Activated CD4-positive, CD25-positive, alpha-beta regulatory T cell treated with anti-CD3 and anti-CD28 coated beads, Interleukin-2, amount 50 U/mL, for 72 hours (primary cell): ENCODE data around the gene NOTCH4.

Experiments
- DNase-seq: peaks from one replicate; pipeline ENCODE4 v3.0.0; 2021

The NOTCH4 gene

DNA sequence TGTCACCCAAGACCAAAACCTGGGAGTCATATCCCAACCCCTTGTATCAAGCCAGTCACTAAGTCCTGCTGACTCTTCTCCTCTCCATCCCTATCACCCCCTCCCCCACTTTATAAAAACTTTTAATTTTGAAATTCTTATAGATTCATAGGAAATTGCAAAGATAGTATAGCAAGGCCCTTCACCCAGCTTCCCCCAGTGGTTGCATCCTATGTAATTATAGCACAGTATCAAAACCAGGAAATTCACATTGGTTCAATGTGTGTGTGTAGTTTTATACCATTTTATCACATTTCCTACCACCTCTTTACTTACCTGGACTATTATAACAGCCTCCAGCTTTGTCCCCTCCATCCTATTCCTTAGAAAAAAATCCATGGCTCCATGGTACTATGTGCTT is 65.8 kb downstream of the NOTCH4 start:
- DNase-seq = no peak

DNA sequence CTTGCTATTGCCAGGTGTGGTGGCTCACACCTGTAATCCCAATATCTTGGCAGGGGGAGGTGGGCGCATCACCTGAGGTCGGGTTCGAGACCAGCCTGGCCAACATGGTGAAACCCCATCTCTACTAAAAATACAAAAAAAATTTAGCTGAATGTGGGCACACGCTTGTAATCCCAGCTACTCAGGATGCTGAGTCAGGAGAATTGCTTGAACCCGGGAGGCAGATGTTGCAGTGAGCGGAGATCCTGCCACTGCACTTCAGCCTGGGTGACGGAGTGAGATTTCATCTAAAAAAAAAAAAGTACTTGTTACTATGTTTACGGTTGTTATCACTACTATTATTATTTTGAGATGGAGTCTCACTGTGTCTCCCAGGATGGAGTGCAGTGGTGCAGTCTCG is 67.0 kb downstream of the NOTCH4 start:
- no peak for DNase-seq

DNA sequence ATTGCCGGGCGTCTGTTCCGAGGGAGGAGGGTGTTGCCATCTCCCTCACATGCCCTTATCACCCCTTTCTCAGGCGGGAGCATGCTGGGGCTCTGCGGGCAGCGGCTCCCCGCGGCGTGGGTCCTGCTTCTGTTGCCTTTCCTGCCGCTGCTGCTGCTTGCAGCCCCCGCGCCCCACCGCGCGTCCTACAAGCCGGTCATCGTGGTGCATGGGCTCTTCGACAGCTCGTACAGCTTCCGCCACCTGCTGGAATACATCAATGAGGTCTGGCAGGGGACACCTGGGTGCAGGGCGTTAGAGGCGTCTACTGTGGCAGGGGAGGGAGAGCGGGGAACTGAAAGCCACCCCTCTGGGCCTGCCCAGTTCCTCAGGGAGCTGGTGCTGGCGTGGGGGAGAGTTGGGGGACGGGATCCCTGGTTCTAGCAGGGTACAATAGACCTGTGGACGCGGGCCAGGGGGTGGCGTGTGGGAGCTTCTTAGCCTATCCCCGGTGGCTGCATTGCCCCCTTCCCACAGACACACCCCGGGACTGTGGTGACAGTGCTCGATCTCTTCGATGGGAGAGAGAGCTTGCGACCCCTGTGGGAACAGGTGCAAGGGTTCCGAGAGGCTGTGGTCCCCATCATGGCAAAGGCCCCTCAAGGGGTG is 69.2 kb downstream of the NOTCH4 start:
- DNase-seq = peak; percentile 57

DNA sequence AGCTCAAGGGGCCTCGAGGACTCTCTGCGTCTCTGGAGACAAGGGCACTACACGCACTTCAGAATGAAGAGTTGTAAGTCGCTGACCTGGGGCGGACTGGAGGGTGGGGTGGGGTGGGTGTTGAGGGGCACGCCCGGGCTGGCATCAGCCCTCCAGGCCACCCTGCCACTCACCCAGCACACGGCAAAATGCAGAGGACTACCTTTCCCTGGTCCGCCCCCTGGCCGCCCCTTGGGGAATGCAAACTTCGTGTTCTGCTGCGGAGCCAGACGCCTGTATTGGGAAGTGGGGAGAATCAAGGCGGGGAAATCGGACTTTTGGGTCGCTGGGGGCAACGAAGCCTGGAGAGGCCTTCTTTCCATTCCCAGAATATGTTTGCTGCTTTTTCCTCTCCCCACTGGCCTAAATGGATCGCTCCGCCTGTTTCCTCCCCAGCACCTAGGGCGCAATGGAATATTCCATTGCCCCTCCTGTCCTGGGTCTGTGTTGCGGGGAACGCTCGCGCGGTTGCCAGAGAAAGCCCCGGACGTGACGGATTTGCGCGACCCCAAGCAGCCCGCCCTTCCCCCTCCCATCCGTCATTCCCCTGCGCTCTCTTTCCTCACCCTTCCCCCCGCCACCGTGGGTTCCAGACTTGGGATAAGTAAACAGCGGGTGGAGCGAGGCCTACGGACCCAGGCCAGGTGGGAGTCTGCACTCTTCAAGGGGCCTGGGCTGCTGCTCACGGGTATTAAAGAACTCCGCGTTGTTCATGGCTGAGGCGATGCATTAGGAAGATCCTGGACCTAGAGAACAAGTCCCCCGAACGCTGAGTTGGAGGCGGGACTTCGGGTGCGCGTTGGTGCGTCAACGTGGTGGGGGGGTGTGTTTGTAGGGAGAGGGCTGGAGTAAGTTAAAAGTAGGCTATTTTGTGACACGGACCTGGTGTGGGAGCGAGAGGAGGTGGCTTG is 70.0 kb downstream of the NOTCH4 start, which contains the start of gene PPT2:
PPT2 (plus strand) TSS at position 578 of the 950 bp plus-strand sequence. CDS start 454 bp downstream, outside the sequence.
- peak; percentile 55 for DNase-seq

DNA sequence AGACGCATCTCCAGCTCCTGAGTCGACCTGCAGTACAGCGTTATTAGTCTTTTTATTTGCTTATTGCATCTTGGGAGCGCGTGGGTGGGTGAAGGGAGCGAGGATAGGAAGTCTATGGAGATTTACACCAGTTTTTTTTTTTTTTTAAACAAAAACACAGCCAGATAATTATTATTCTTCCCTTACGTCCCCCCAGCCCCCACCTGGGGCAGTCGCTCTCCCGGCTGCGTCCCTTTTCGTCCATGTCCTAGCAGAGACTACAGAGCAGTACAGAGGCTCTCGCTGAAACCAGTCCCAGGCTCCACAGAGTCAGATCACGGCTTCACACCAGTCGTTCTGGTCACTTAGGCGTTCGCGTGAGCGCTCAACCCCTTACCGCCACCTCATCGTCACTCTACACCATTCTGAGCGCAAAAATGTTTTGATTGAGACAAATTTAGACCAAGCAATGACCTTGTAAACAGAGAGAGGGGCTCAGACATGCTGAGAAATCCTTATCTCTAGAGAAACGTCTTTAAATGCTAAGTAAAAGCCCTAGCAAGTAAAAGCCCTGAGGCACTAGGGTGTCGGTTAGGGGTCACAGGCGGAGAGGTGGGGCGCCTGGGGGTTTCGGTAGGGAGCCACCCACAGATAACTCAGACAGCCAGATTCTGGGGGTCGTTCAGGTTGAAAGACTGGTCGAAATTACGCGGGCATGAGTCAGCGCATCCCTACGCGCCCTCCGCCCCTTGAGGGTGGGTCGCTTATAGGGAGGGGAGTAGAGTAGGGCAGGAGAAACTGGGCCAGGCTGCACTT is 70.9 kb downstream of the NOTCH4 start:
- no peak for DNase-seq

DNA sequence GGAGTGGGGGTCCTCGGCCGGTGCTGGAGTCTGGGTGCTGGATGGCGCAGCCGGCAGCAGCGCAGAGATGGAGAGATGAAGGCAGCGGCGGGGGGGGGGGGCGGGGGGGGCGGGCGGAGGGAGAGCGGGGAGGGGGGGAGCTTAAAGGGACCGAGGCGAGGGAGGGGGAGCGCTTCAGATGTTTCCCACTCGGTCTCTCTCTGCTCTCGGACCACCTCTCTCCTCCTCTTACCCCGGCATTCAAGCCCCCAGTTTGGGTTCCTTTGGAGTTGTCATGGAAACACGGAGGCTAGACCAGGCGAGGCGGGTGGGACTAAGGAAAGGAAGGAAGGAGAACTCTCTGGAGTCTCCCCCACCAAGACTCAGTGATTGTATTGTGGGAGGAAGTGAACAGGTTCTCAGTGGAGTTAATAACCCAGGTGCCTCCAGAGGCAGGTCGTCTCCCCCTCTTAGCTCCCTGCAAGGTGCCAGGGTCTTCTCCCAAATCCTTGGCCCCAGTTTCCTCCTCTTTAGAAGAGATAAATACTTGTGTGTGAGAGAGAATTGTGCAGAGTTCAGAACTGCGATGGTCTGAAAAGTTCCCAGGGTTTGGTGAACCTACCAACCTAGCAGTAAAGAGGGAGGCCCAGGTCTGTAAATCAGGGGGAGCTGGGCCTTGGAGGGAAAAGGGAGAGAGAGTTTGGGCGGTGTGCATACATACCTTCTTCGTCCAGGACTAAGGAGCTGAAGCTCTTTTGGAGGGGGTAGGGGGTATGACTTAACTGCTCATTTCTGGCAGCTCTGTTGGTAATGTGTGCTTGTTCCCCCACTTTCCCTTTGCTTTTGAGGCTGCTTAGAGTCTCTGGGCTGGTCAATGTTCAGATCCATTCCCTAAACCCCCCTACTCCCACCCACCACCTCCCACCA is 71.8 kb downstream of the NOTCH4 start, which contains the start of gene PRRT1:
PRRT1 (minus strand) TSS at position 77 of the 906 bp plus-strand sequence. CDS start 112 bp downstream, outside the sequence.
- DNase-seq = no peak

DNA sequence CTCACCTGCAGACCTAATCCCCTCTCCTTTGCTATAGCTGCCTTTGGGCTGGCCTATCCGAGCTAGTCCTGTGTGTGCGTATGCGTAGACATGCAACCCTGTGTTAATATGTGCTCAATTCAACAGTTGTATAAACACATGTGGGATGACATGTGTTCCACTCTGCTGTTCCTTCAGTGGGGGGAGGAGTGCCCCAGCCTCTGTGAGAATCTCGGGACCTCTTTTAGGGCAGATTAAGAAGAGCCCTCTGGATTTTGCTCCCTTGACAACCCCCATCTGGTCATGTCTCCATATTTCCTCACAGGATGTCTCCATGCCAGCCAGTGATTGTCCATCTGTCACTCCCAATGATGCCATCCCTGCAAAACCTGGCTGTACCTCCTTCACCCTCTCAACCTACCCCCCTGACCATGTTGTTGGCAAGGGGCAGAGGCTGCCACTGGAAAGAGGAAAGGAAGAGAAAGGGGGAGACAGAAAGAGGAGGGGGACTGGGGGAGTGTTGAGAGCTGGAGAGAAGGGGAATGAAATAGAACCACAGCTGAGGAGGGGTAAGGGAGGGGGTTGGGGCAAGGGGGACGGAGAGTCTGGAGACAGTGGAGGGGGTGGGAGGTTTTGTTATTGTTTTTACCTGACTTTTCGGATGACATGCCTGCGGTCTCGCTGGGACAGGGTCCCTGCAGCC is 72.5 kb downstream of the NOTCH4 start:
- DNase-seq = no peak

DNA sequence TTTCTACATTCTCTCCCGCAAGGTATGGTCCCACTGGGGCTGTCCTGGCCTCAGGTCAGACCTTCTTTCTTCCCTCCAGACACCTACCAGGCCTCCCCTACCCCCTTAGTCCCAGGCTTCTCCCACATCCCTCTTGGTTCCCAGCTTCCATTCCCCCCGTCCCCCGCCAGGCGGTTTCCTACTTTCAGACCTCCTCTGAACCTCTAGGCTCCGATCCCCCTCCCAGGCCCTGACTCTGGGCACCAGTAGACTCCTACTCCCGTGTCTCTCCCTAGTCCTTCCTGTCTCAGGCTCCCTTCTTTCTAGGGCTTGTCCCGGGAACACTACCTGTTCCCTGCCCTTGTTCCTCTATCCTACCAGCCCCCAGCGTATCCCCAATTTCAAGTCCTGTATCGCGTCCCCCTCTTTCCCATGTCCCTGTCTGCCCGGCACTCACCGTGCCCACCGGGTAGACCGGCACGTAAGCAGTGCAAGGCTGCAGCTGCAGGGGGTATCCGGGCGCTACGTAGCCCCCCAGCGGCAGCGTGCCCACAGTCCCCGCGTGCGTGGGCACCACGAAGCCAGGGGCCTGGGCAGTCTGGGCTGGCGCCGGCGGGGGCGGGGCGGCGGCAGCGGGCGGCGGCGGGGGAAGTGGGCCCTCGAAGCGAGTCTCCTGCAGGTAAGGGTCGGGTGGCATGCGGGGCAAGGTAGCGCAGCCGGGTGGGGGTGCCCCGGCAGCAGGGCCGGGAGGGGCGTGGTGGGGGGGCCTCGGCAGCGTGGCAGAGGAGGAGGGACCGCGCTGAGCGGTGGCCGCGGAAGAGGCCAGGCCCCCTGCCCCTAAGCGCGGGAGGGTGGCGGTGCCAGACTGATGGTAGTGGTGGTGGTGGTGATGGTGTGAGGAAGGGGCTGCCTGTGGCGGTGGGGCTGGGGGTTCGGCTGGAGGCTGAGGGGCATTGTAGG is 73.7 kb downstream of the NOTCH4 start:
- DNase-seq = no peak

DNA sequence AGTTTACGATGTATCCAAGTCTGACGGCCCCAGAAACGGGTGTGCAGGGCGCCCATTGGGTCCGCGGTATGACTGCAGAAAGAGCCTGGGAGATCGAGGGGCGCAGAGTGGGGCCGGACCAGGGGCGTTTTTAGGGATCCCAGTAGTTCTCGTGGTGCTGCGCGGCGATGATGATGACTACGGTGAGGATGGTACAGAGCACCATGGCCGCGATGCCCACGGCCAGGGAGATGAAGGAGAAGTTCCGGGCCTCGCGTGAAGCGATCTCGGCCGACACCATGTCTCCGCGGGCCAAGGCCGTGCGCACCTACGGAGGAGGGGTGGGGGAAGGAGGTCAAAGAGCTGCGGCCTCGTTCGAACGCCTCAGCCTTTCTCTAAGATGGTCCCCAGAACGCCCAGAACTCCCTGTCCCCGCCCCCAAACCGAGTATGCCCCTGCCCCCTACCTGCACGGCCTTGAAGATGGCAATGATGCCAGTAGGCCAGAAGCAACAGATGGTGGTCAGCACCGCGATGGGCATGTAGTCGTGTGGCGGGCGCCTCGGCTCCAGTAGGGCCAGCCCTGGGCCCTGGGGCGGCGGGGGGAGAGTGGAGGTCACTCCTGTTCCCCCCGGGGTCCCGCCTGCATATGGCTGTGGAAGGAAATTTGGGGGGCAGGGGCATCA is 74.6 kb downstream of the NOTCH4 start:
- DNase-seq = no peak

DNA sequence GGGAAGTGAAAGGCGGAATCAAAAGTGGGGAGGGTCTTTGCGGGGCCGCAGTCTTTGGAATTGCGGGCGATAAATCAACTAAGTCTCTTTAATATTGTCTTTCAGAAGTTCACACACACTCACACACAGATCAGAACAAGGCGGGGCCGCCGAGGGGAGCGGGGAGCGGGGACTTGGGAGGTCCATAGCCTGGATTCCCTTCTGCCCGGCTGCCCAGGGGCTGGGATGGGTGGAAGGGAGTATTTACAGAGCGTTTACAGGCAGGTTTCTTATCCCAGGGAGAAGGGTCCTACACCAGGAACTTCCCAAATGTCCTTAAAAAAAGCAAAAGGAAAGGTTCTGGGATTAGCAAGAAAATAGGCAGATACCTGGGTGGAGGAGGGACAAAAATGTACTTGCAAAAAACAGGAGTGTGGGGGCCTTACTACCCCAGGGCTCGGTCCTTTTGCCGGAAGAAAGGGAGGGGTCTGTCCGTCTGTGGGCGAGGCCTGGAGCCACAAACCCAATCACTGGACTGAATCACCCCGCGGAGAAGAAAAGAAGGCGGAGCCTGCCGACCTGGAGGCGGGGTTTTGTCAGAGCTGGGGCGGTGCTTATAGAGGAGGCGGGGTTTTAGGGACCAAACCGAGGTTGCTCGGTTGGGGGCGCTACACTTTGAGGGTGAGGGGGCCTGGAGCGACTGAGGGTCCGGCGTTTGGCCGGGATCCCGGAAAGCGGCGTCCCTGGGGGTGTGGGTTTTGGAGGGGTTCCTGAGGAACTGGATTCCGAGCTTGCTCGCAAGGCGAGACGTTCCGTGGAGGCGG is 75.4 kb downstream of the NOTCH4 start:
- DNase-seq = peak; percentile 76

DNA sequence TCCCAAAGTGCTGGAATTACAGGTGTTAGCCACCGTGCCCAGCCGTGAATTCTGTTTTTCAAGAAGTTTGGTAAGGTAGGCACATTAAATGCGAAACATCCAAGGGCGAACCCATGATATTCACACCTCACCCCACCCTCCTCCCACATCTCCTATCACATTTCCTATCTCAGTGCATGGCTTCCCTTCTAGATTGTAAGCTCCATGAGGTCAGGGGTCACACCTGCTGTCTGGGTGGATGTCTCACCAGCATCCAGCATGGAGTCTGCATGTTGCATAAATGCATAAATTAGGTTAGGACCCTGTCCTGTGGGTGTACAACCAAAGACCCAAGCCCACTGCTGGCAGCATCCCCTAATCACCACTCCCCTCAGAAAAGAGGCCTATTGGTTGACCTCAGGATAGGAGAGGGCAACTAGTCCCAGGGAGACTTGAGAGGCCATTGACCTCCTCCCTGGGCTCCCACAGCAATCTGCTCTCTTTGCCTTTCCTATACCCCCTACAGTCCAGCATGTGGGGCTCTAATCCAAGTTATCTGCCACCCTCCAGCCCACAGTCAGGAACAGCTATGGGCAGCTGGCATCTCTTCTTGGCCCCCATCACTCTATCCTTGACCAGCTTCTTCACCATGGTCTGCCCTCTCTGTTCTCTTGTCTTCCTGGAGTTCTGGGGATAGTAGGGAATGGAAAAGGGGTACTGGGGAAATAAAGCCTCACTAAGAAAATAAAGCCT is 76.3 kb downstream of the NOTCH4 start:
- DNase-seq = no peak

DNA sequence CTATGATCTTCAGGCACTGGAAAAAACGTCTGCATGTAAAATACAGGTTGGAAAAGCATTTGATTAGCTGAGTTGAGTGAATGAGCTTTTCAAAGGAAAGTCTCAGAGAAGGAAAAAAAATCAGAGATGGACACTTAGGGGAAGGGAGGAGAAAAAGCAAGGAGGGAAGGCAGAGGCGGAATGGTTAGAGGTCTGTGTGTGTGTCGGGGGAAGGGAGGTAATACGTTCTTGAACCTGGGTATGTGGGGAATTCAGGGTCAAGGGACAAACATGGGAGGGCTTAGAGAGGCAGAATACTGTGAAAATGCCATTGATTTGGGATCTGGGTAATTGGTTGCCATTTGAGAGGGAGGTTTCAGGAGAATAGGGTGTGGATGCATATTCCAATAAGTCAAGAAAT is 77.2 kb downstream of the NOTCH4 start:
- no peak for DNase-seq

DNA sequence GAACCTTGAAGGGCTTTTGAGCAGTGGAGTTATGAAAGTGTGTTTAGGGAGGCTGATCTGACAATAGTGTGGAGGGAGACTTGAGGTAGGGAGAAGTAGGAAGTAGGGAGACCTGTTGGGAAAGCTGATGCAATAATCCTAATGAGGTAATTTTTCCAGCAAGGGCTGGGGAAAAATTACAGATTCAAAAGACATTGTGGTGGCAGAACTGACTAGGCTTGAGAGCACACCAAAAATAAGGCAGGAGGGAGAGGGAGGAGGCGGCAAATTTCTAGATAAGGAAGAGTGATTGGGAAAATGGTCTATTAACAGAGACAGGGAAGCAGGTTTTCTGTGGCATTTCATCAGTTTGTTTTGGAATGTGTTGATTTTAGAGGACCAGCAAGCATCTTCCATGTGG is 77.6 kb downstream of the NOTCH4 start:
- DNase-seq = no peak
